GM18519 (cell line): ENCODE results near the gene VWA5A.
"Not testable (repeated sequence)": the region's sequence is repeated elsewhere in the genome, so short reads cannot be mapped to it uniquely, and the experiment has no call there.

ENCODE experiments used
- ATAC-seq: cut with Tn5 transposase; IDR thresholded peaks from one replicate; pipeline ENCODE4 v1.9.1; 2021; ENCODE audit warnings: mild to moderate bottlenecking, moderate library complexity; ENCODE audit not compliant: unreplicated experiment, low FRiP score

The VWA5A gene

DNA sequence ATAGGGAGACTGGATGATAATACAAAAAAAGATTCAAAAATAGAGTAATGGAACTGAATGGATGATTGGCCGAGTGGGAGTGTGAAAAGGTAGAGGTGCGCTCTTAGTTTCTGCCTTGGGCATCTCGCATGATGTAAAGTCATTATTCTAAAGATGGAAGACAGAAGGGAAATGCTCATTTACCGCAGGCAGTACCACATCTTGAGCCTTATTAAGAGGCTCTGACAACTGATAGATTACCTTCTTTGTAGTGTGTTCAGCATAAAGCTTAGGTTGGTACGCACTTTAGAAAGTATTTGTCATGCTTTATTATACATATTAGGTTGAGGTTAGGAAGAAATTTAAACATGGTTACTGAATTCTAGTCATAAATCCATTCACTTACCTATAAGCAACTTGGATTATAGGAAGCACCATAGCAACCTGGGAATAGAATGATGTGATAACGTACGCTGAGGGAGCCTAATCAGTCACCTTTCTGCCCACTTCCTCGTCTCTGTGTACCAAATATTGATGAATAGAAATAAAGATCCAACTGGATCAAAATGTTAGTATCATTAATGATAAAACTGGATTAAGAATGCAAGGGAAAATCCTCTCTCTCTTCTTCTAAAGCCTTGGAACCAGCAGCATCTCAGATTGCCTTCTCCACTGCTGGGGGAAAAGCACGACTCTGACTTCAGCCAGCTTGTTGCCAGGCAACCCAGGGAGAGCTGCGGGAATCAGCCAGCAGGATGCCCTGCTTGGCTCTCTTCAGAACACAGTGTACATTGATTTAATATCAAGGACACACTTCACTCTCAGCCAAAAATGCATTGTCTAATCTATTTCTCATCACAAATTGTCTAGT lies 29.0 kb upstream of the VWA5A start:
- no peak for ATAC-seq

- no peak for ATAC-seq
These were observed 24.3 kb upstream of the VWA5A start for GRCh38 chr11:124090996-124091395.

DNA sequence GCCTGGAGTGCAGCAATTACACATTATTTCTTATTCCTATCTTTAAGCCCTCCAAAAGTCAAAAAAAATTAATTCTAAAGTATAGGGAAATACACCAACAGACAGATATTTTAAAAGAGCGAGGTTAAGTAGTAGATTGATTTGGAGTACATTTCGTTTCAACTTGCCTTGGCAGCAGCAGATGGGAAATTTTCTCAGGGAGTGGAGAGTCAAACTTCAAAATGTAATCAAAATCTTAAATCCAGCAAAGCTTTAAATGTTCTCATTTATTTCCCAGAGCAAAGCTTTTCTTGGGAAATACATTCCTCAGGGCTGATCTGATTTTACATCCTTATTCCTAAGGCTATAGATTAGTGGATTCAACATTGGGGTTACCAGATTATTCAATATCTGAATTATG lies 21.9 kb upstream of the VWA5A start:
- no peak for ATAC-seq

GRCh38 chr11:124094731-124095130 lies 20.5 kb upstream of the VWA5A start:
- ATAC-seq = no peak

- no peak for ATAC-seq
These were observed 18.9 kb upstream of the VWA5A start for GRCh38 chr11:124096364-124096763.

- no peak for ATAC-seq
These were observed 17.1 kb upstream of the VWA5A start for GRCh38 chr11:124098141-124098540.

GRCh38 chr11:124101737-124102136 lies 13.5 kb upstream of the VWA5A start:
- no peak for ATAC-seq

- ATAC-seq = peak; percentile 82
These were observed 7.1 kb upstream of the VWA5A start for GRCh38 chr11:124108156-124108555.

DNA sequence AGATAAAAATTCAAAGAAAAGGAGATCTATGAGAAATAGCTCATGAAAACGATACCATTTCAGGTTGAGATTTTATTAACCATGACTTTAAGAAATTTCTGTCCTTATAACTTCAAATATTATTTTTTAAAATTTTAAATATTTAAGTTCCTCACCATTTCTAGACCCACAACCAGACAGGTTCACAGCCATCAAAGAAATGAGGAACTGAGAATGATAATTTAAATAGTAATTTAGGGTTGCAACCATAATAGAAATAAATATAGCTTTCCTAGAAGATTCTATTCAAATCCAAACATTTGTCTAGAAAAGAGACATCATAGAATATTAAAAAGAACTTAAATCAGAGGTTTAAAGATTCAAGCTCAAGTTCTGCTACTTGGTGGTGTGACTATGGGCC lies 5.9 kb upstream of the VWA5A start:
- no peak for ATAC-seq

DNA sequence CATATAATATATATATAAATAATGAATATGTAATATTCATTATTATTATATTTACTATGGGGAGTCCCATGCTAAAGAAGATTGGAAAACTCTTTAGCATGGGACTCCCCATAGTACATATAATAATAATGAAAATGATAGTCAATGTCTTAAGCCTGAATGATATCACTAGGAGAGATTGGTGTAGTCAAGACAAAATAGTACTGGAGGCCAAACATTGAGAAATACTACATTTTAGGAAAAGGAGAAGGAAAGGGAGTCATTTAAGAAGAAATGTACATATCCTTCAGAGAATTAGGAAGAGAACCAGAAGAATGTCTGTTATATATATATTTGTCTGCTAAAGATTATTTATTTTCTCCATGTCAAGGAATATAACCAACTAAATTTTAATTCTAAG lies 5.0 kb upstream of the VWA5A start:
- no peak for ATAC-seq

DNA sequence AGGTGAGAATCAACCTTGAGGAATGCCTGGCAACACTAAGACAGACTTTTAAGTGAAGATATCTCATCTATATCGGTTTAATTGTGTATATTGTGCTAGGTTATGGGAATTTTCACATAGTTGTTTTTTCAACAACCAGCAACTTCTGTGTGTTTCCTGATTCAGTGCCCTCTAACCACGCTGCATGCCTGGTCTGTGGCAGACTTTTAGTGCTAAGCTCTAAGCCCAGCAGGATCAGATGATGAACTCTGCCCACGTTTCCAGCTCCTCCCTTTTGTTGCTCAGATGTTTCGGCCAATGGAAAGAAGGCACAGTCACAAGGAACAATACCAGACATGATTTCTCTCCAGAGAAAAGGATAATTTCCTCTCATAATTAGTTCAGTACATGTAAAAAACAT lies 1.4 kb upstream of the VWA5A start:
- ATAC-seq = no peak

- ATAC-seq = no peak
These were observed 749 bp downstream of the VWA5A start for GRCh38 chr11:124115782-124116616.

DNA sequence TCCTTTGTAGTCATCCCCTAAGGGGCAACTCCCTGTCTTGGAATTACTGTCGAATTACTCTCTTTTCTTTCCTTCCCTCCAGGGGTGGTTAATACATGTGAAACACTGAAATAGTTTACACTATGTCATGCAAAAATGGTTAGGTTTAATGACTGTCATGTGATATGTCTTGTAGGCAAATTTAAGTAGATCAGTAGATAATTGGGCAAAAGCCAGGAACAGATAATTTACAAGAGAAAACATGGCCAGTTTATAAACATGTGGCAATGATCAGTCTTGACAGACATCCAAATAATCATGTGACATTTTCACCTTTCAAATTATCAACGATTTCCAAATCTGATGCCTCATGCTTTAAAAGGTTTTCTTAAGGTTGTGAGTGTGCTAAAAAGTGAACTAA lies 3.9 kb downstream of the VWA5A start:
- ATAC-seq = no peak

DNA sequence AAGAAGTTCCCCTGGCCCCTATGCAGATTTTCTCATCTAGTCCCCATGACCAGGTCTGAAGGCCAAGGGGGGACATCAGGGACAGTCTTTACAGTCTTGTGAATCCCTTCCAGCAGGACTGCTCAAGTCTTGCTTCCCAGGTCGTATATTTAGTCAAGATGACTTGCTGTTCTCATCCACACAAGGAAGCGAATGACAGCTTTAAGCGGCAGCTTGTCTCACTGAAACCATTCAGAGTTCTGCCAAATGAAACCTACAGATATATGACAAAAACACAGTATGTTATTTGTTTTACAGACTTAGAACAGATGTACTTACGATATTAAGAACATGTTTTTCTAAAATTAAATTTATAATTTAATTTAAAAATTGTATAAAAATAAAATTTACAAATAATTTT lies 5.6 kb downstream of the VWA5A start:
- no peak for ATAC-seq

DNA sequence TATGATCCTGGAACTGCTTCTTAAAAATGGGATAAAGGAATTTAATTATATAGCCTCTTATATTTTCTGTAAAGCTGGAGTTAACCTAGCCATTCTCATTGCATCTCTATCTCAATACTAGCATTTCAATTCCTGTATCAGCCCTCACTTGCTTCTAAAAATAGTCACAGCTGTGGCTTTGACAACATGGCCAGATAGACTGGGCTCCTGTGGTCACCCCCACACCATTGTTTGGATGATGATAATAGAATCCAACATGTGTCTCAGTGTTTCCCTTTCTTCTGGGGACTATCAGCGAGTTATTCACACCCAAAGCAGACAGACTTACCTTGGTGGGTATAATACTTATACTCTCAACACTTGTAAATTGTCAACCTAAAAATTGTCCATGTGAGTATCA lies 6.9 kb downstream of the VWA5A start:
- ATAC-seq = no peak

- ATAC-seq = no peak
These were observed 8.4 kb downstream of the VWA5A start for GRCh38 chr11:124123622-124124021.

GRCh38 chr11:124127134-124127533 lies 11.9 kb downstream of the VWA5A start:
- not testable (repeated sequence) for ATAC-seq

DNA sequence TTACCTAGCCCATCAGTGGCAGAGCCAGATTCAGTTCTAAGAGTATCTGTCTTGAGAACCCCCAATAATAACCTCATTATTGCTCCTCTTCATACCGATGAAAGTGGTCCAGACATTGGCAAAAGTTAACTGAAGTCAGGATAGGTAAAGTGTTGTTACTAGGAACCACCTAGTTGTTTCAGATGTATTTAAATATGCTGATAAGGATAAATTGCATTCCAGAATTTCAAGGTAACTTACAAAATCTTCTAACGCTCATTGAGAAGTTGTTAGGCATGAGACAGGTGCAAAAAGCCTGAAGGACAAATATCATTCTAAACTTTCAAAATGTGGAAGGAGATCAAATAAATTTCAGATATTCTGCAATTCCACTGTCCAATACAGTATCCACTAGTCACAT lies 27.8 kb downstream of the VWA5A start:
- ATAC-seq = no peak

DNA sequence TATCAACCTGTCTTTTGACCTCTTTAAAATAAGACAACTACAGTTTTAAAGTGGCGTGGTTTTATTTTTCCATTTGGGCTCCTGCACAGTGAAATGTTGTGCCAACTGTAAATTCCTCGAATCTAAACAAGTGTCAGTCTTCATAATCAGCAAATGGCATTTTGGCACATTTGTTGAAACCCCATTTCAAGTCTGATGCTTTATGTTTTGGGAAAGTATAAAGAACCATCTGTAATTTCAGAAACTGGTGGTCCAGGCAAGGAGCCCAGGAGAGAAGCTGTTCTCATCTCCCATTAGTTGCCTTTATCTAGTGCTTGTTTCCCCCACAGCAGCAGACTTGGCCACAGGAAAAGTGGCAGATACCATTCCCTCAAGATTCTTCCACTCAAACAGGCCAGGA lies 32.7 kb downstream of the VWA5A start:
- no peak for ATAC-seq

DNA sequence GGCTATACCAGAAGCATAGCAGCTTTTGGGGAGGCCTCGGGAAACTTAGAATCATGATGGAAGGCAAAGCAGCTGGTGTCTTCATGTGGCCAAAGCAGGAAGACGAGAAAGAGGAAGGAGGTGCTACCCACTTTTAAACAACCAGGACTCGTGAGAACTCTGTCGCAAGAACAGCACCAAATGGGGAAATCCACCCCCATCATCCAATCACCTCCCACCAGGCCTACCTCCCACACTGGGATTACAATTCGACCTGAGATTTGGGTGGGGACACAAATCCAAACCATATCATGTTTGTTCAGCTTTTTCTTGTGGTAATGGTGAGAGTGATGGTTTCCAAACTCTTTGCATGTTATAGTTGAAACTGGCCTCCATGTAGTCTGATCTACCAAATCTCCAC lies 35.4 kb downstream of the VWA5A start:
- no peak for ATAC-seq

DNA sequence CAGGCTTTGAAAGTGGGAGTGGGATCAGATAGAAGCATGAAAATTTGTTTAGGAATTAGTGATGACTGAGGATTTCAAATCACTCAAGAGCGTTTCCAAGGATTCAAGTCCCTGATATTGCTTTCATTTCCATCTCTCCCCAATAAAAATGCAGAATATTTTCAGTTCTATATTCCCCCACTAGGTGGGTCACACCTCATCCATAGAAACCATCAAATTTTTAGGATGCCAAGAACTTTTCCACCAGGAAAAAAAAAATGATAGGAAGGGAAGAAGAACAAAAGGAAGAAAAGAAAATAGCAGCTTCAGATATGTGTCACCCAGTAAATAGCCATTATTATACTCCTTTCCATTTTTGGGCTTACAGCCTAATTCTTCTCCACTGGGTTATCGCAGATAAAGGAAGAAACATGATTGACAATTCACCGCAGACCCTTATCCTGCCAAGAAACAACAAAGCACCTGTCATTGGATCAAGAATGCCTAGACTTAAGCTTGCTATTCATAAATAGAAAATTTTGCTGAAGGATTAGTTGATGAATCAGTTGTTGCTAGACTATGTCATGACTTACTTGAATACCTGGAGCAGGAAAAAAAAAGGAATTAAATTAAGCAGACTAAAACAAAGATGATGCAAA lies 37.6 kb downstream of the VWA5A start:
- ATAC-seq = no peak
